HG02840 (cell line): ENCODE data around the gene BPIFA1.

Experiments used
- ATAC-seq: cut with Tn5 transposase; IDR thresholded peaks from one replicate; pipeline ENCODE4 v1.9.1; 2021; ENCODE audit warnings: mild to moderate bottlenecking, moderate library complexity, moderate number of reproducible peaks; ENCODE audit not compliant: unreplicated experiment, low FRiP score

The BPIFA1 gene

GRCh38 chr20:33277471-33278441 lies 42.0 kb downstream of the BPIFA1 start:
- no peak for ATAC-seq

- no peak for ATAC-seq
Measured at GRCh38 chr20:33278700-33279099, 42.9 kb downstream of the BPIFA1 start.

- ATAC-seq, result no peak
Measured at GRCh38 chr20:33279261-33279910, 43.6 kb downstream of the BPIFA1 start.

GRCh38 chr20:33280000-33280680 lies 44.3 kb downstream of the BPIFA1 start:
- no peak for ATAC-seq

GRCh38 chr20:33280775-33281174 lies 45.0 kb downstream of the BPIFA1 start:
- ATAC-seq, result no peak

GRCh38 chr20:33281550-33282146 lies 45.9 kb downstream of the BPIFA1 start:
- no peak for ATAC-seq

GRCh38 chr20:33282196-33282934 lies 46.6 kb downstream of the BPIFA1 start:
- ATAC-seq, result no peak

GRCh38 chr20:33282991-33283555 lies 47.3 kb downstream of the BPIFA1 start, which contains the start of gene BPIFB1:
Gene BPIFB1 (plus strand): TSS chr20:33283214. CDS start chr20:33286074, 2,860 bp downstream.
- ATAC-seq, result no peak

- ATAC-seq, result no peak
Measured at GRCh38 chr20:33284284-33284683, 48.5 kb downstream of the BPIFA1 start.

- ATAC-seq, result no peak
Measured at GRCh38 chr20:33284937-33285336, 49.1 kb downstream of the BPIFA1 start.

GRCh38 chr20:33285861-33286495 lies 50.2 kb downstream of the BPIFA1 start:
- no peak for ATAC-seq

- no peak for ATAC-seq
Measured at GRCh38 chr20:33287884-33288283, 52.1 kb downstream of the BPIFA1 start.

GRCh38 chr20:33290852-33291251 lies 55.1 kb downstream of the BPIFA1 start:
- ATAC-seq, result no peak

GRCh38 chr20:33291416-33291815 lies 55.6 kb downstream of the BPIFA1 start:
- ATAC-seq, result no peak

GRCh38 chr20:33291830-33292355 lies 56.1 kb downstream of the BPIFA1 start:
- no peak for ATAC-seq
